Activated CD4-positive, alpha-beta T cell treated with anti-CD3 and anti-CD28 coated beads, Interleukin-2, Interleukin-4, amounts not matched to agents 100 ng/mL and 50 ng/mL, durations not matched to agents 16 hours and 8 hours (primary cell): ENCODE data around the gene NKD2.
"Not testable (repeated sequence)": the region's sequence is repeated elsewhere in the genome, so short reads cannot be mapped to it uniquely, and the experiment has no call there.

Experiments
- DNase-seq: peaks from one replicate; pipeline ENCODE4 v3.0.0-alpha.2; 2020; ENCODE audit warnings: low spot score

NKD2 gene

GRCh38 chr5:1058988-1059883 is 50.6 kb downstream of the NKD2 start:
- DNase-seq = no peak

GRCh38 chr5:1059884-1060263 is 51.3 kb downstream of the NKD2 start:
- no peak for DNase-seq

GRCh38 chr5:1060535-1060981 is 52.0 kb downstream of the NKD2 start:
- DNase-seq = no peak

- DNase-seq = not testable (repeated sequence)
Measured at GRCh38 chr5:1061292-1061691, 52.7 kb downstream of the NKD2 start.

GRCh38 chr5:1061916-1062315 is 53.3 kb downstream of the NKD2 start:
- DNase-seq = no peak

GRCh38 chr5:1062761-1063568 is 54.4 kb downstream of the NKD2 start:
- DNase-seq = no peak

- no peak for DNase-seq
Measured at GRCh38 chr5:1063661-1064382, 55.2 kb downstream of the NKD2 start.

- DNase-seq = no peak
Measured at GRCh38 chr5:1064383-1065142, 56.0 kb downstream of the NKD2 start.

GRCh38 chr5:1065143-1065750 is 56.6 kb downstream of the NKD2 start:
- DNase-seq = no peak

- no peak for DNase-seq
Measured at GRCh38 chr5:1065891-1066650, 57.5 kb downstream of the NKD2 start.

GRCh38 chr5:1066676-1067075 is 58.1 kb downstream of the NKD2 start:
- DNase-seq = no peak

- DNase-seq = no peak
Measured at GRCh38 chr5:1067141-1068121, 58.8 kb downstream of the NKD2 start.

- no peak for DNase-seq
Measured at GRCh38 chr5:1068204-1068894, 59.7 kb downstream of the NKD2 start.

- no peak for DNase-seq
Measured at GRCh38 chr5:1068895-1069719, 60.5 kb downstream of the NKD2 start.

- DNase-seq = no peak
Measured at GRCh38 chr5:1069720-1070088, 61.1 kb downstream of the NKD2 start.

- no peak for DNase-seq
Measured at GRCh38 chr5:1073239-1074102, 64.9 kb downstream of the NKD2 start.

GRCh38 chr5:1074226-1074625 is 65.6 kb downstream of the NKD2 start:
- no peak for DNase-seq
